ENCODE results near the gene MAML3.

GRCh38 chr4:139770361-139770760 lies 383.6 kb downstream of the MAML3 start:
- TF ChIP-seq, protein P1, sequence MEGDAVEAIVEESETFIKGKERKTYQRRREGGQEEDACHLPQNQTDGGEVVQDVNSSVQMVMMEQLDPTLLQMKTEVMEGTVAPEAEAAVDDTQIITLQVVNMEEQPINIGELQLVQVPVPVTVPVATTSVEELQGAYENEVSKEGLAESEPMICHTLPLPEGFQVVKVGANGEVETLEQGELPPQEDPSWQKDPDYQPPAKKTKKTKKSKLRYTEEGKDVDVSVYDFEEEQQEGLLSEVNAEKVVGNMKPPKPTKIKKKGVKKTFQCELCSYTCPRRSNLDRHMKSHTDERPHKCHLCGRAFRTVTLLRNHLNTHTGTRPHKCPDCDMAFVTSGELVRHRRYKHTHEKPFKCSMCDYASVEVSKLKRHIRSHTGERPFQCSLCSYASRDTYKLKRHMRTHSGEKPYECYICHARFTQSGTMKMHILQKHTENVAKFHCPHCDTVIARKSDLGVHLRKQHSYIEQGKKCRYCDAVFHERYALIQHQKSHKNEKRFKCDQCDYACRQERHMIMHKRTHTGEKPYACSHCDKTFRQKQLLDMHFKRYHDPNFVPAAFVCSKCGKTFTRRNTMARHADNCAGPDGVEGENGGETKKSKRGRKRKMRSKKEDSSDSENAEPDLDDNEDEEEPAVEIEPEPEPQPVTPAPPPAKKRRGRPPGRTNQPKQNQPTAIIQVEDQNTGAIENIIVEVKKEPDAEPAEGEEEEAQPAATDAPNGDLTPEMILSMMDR (IDR thresholded peaks at IDR 0.05): no peak
- TF ChIP-seq EP300 (IDR thresholded peaks at IDR 0.05) (no peak), POLR2A (IDR thresholded peaks at IDR 0.05) (no peak)

Measured in suprapubic skin (tissue), 3 donors.